Gastroesophageal sphincter (tissue), 3 donors: ENCODE results near the gene ZNF746.
"Not testable (repeated sequence)": the region's sequence is repeated elsewhere in the genome, so short reads cannot be mapped to it uniquely, and the experiment has no call there.

Source experiments
- CTCF ChIP-seq, 4 experiments: fragments of 200-600 bp in 2 of 4; fragments of 450-650 bp in 2 of 4; sonication (generic) in 1 of 4; IDR thresholded peaks; one replicate each; pipeline ENCODE4 v1.5.1; 2017 to 2019; ENCODE audit warnings: antibody characterized with exemption in 4 of 4, mild to moderate bottlenecking in 2 of 4, moderate library complexity in 2 of 4
- POLR2A ChIP-seq, 2 donors: fragments of 450-650 bp; IDR thresholded peaks; one replicate each; pipeline ENCODE4 v1.6.1; 2017; ENCODE audit warnings: antibody characterized with exemption in 2 of 2, mild to moderate bottlenecking in 2 of 2, moderate library complexity in 1 of 2
- POLR2AphosphoS5 ChIP-seq: sonication (generic); formaldehyde crosslinking; IDR thresholded peaks from one replicate; pipeline ENCODE4 v1.6.1; 2017; ENCODE audit warnings: antibody characterized with exemption

- TF ChIP-seq CTCF (IDR thresholded peaks at IDR 0.05); POLR2A (IDR thresholded peaks at IDR 0.05); POLR2AphosphoS5: not testable (repeated sequence)
These were observed 51.6 kb downstream of the ZNF746 start for GRCh38 chr7:149446026-149446425.
